Heart right ventricle (tissue), 16 donors: ENCODE results near the gene PACSIN2. TPM values are rescaled to one million over a fixed set of nuclear protein-coding genes. Genes with fewer than 3 reads are reported as not detected.

Source experiments
- ATAC-seq, 8 donors: fragments of 200-7000 bp; cut with Tn5 transposase; one replicate each; pipeline ENCODE4 v1.9.1; 2020; ENCODE audit warnings: mild to moderate bottlenecking in 8 of 8, moderate library complexity in 8 of 8, moderate number of reproducible peaks in 1 of 8
- DNase-seq, 2 donors: peaks; one replicate each; pipeline ENCODE4 v3.0.0-alpha.2; 2020
- H3K27ac ChIP-seq, 10 donors: fragments of 200-600 bp; sonication (generic) in 2 of 10; one replicate each; pipeline versions ENCODE4 v1.5.0 to v1.8.0; 2020 to 2022; ENCODE audit warnings: mild to moderate bottlenecking in 3 of 10
- H3K27me3 ChIP-seq, 7 donors: fragments of 200-600 bp; one replicate each; pipeline ENCODE4 v1.8.0; 2021 to 2022; ENCODE audit warnings: mild to moderate bottlenecking in 2 of 7
- H3K36me3 ChIP-seq, 9 donors: fragments of 200-600 bp; sonication (generic) in 1 of 9; one replicate each; pipeline versions ENCODE4 v1.5.0 to v1.8.0; 2020 to 2022; ENCODE audit warnings: mild to moderate bottlenecking in 2 of 9
- H3K4me1 ChIP-seq, 9 donors: fragments of 200-600 bp; sonication (generic) in 1 of 9; one replicate each; pipeline versions ENCODE4 v1.5.0 to v1.8.0; 2020 to 2022; ENCODE audit warnings: mild to moderate bottlenecking in 4 of 9
- H3K4me3 ChIP-seq, 10 donors: fragments of 200-600 bp; sonication (generic) in 2 of 10; one replicate each; pipeline versions ENCODE4 v1.5.0 to v1.8.0; 2020 to 2022; ENCODE audit warnings: mild to moderate bottlenecking in 7 of 10, moderate library complexity in 2 of 10
- H3K9me3 ChIP-seq, 11 donors: fragments of 200-600 bp in 10 of 11; sonication (generic) in 2 of 11; one replicate each; pipeline versions ENCODE4 v1.5.0 to v1.8.0; 2013 to 2022; ENCODE audit warnings: mild to moderate bottlenecking in 2 of 11, control low read depth in 1 of 11, moderate library complexity in 1 of 11
- WGBS, 2 donors: extraction: QIAGEN DNeasy Blood & Tissue Kit; methylation state at CpG; one replicate each; pipeline ENCODE4 v1.1.7; 2013; ENCODE audit warnings: inconsistent platforms in 1 of 2; 5-methylcytosine and 5-hydroxymethylcytosine counted together
- intact Hi-C, 10 donors: fragments of 100-400 bp; cut with DNase I; formaldehyde crosslinking; loops; one replicate each; pipeline versions ENCODE4 v1.11.1 to v1.14.2; 2022
- polyA plus RNA-seq, 2 donors: library from polyadenylated mRNA; stranded (reverse); fragments of 200-250 nt; gene quantifications; one replicate each; pipeline ENCODE4 v1.2.3, GENCODE V29; 2013
- total RNA-seq, 10 donors: library from RNA; stranded (reverse); fragmentation: NEBNext Ultra II Directional in 3 of 10; extraction: Animal tissue kit (Norgen Biotek cat#: 25700) in 3 of 10; gene quantifications; one replicate each; pipeline versions ENCODE4 v1.2.1 to v1.2.4, GENCODE V29; 2021 to 2023
- TF ChIP-seq, protein P1 (sequence below), 9 donors: fragments of 200-600 bp; sonication (generic) in 2 of 9; IDR thresholded peaks; one replicate each; pipeline versions ENCODE4 v1.5.0 to v1.8.0; 2021 to 2022; ENCODE audit warnings: antibody characterized with exemption in 9 of 9, mild to moderate bottlenecking in 5 of 9, moderate library complexity in 1 of 9
- donor health status: Arrhythmogenic right ventricular cardiomyopathy.
- donor health status: ischemic (EF 13 %, LVEDD 7.1; RV severe dilation, severe dysfunction).
- donor health status: healthy with polysubstance abuse.
- donor health status: DM: no; HTN: yes; CAD: no.
- donor health status: DM: no; HTN: no; CAD: no.
- donor health status: ischemic (EF 25% LVEDD 6.9; RV normal size, moderate dysfunction).
- donor health status: ischemic (EF 25% LVEDD 5.7; RV mildly dilated, moderate dysfunction).
- donor health status: healthy.
- donor health status: DM: yes; HTN: yes; CAD: no.
- donor health status: Ischemic cardiomyopathy.
- donor health status: ischemic (EF 35%, LVEDD 5.7; RV mildly dilated, moderate dysfunction).
- donor health status: nonischemic (EF 11% LVEDD 7.7; RV severe dilation, severe dysfunction).
- donor health status: DM: yes; HTN: yes; CAD: no.
- donor health status: PGD.
- donor health status: ischemic (EF 29% LVEDD 5.4; RV normal size, mild dysfunction).
- donor health status: nonischemic (EF 23%, LVEDD 6.1; RV moderate dilation, normal function).

The PACSIN2 gene
- total and polyA plus RNA-seq, 12 donors = 24.3 to 69.7 (median 57.0) TPM

GRCh38 chr22:43015677-43016042 is 711 bp upstream of the PACSIN2 start:
- Histone ChIP-seq H3K36me3 (no peaks in the 10 kb centered on the region), H3K27me3 (no peaks in the 10 kb centered on the region), H3K4me1 (peaks cover 4 to 34% (median 16%) of the 10 kb centered on the region in 9 donors), H3K4me3 (peak overlapping the region; percentile 22 to 92 (median 82)), H3K27ac (peak overlapping the region in 7 of 10 donors; percentile 57 to 81 (median 75)), H3K9me3 (no peaks in the 10 kb centered on the region)
- TF ChIP-seq, protein P1, sequence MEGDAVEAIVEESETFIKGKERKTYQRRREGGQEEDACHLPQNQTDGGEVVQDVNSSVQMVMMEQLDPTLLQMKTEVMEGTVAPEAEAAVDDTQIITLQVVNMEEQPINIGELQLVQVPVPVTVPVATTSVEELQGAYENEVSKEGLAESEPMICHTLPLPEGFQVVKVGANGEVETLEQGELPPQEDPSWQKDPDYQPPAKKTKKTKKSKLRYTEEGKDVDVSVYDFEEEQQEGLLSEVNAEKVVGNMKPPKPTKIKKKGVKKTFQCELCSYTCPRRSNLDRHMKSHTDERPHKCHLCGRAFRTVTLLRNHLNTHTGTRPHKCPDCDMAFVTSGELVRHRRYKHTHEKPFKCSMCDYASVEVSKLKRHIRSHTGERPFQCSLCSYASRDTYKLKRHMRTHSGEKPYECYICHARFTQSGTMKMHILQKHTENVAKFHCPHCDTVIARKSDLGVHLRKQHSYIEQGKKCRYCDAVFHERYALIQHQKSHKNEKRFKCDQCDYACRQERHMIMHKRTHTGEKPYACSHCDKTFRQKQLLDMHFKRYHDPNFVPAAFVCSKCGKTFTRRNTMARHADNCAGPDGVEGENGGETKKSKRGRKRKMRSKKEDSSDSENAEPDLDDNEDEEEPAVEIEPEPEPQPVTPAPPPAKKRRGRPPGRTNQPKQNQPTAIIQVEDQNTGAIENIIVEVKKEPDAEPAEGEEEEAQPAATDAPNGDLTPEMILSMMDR (IDR thresholded peaks at IDR 0.05) = no peak
- DNase-seq = no peak
- peak in 1 of 8 donors; percentile 4 for ATAC-seq
- intact Hi-C loops = loop anchor here in 4 of 10 donors (5.0 to 10.0 kb wide), 3 partner anchors 61 to 113 kb away; no protein-coding TSS in a partner anchor
- 25 to 35% methylated on average over 5 of the region's 5 CpGs for WGBS, 2 donors

DNA sequence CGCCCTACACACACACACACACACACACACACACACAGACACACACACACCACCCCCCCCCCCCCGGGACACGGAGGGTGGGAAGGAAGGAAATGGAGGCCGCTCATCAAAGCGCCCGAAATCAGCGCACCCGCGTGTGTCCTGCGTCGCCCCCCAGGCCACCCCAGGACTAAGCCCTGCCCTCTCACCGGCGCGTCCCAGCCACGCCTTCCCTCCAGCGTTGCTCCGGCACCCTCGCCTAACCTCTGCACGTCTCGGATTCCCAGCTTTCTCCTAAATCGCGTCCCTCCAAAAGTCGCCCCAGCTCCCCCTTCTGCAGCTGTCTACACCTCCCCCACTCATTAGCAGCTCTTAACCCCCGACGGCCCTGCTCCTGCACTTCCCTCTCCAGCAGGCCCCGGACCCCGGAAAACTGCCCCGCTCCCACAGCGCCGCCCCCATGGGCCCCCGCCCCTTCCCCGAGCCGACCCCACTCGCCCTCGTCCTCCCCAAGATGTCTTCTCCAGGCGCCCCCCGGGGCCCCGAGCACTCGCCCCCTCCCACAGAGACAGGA is 557 bp downstream of the PACSIN2 start:
- intact Hi-C loops = loop anchor here in 3 of 10 donors (5.0 to 10.0 kb wide), 3 partner anchors 60 to 157 kb away; partner anchors contain the start of gene ARFGAP3 (in 1 of the 3)
- peak overlapping the region; percentile 57 to 81 (median 74) for H3K27ac ChIP-seq
- 0 to 1% methylated on average over 36 to 38 of the region's 39 CpGs for WGBS, 2 donors
- H3K4me1 ChIP-seq = peaks cover 4 to 41% (median 23%) of the 10 kb centered on the region in 9 donors
- H3K4me3 ChIP-seq = peak overlapping the region; percentile 54 to 92 (median 82)
- no peaks in the 10 kb centered on the region for H3K27me3 ChIP-seq
- TF ChIP-seq, protein P1 (IDR thresholded peaks at IDR 0.05) = no peak
- no peaks in the 10 kb centered on the region for H3K36me3 ChIP-seq
- H3K9me3 ChIP-seq = no peaks in the 10 kb centered on the region
- ATAC-seq (peak; percentile 20 to 40 (median 32)), DNase-seq (peak; percentile 31 to 50)

GRCh38 chr22:43013355-43014315 is 1.3 kb downstream of the PACSIN2 start:
- WGBS, 2 donors = 14 to 17% methylated on average over 16 of the region's 16 CpGs

More at GRCh38 chr22:43013355-43014315, 1.3 kb downstream of the PACSIN2 start:
- TF ChIP-seq, protein P1 (IDR thresholded peaks at IDR 0.05) = no peak
- no peak for DNase-seq
- peak in 3 of 8 donors; percentile 1 to 9 (median 4) for ATAC-seq
- Histone ChIP-seq H3K4me1 (peaks cover 4 to 46% (median 27%) of the 10 kb centered on the region in 9 donors), H3K27me3 (no peaks in the 10 kb centered on the region), H3K36me3 (no peaks in the 10 kb centered on the region), H3K9me3 (no peaks in the 10 kb centered on the region), H3K27ac (peak overlapping the region in 7 of 10 donors; percentile 18 to 78 (median 74)), H3K4me3 (peak overlapping the region; percentile 54 to 92 (median 82))
- intact Hi-C loops = loop anchor here in 3 of 10 donors (5.0 to 10.0 kb wide), 3 partner anchors 59 to 156 kb away; partner anchors contain the start of gene ARFGAP3 (in 1 of the 3)
